NOMO-1 (cell line): ENCODE data around the gene ZEB1.
A peak's percentile ranks its signal among the peaks of the same experiment; 100 is the strongest.
"Not testable (repeated sequence)": the region's sequence is repeated elsewhere in the genome, so short reads cannot be mapped to it uniquely, and the experiment has no call there.

Experiments
- DNase-seq, 2 experiments: peaks; one replicate each; lab custom pipeline; 2025; ENCODE audit not compliant: unreplicated experiment in 2 of 2; lab: John Stamatoyannopoulos, UW

ZEB1 gene

GRCh38 chr10:31479752-31480151 is 160.7 kb downstream of the ZEB1 start:
- DNase-seq, result no peak

DNA sequence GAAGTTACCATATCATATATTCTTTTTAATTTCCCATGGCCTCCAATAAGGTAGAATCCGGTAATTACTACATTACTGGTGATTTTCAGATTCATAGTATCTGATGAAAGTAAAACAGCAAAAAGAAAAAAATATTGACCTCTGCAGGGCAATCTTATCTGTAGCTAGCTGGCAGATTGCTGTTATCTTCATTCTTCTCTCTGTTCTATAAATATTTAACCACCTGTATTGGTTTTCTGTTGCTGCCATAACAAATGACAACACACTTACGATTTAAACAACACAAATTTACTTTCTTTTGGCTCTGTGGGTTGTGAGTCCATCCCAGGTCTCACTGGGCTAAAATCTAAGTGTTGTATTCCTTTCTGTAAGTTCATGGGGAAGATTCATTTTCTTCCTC is 164.5 kb downstream of the ZEB1 start:
- DNase-seq, result no peak

- no peak for DNase-seq
Measured at GRCh38 chr10:31484431-31485135, 165.6 kb downstream of the ZEB1 start.

GRCh38 chr10:31490858-31491504 is 172.0 kb downstream of the ZEB1 start:
- DNase-seq, result peak; percentile 8 to 61

GRCh38 chr10:31507427-31507826 is 188.4 kb downstream of the ZEB1 start:
- DNase-seq, result no peak

DNA sequence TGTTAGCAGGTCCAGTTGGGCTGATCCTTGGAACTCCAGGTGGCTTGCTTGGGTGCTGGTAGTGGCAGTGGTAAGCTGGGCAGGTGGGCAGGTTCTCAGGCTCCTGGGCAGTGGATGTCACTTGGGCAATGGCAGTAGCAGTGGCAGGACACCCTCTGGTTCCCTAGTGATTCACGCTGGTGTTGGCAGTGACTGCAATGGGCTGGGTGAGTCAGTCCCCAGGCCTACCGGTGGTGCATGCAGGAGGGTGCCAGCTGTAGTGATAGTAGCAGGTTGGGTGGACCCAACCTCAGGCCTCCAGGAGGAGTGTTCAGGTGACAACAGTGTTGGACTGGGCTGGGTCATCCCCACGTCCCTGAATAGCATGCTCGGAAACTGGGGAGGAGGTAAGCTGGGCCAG is 189.2 kb downstream of the ZEB1 start:
- DNase-seq, result no peak

GRCh38 chr10:31508882-31509281 is 189.9 kb downstream of the ZEB1 start:
- no peak for DNase-seq

- DNase-seq, result no peak
Measured at GRCh38 chr10:31509989-31510388, 191.0 kb downstream of the ZEB1 start.

- no peak for DNase-seq
Measured at GRCh38 chr10:31515116-31515515, 196.1 kb downstream of the ZEB1 start.

DNA sequence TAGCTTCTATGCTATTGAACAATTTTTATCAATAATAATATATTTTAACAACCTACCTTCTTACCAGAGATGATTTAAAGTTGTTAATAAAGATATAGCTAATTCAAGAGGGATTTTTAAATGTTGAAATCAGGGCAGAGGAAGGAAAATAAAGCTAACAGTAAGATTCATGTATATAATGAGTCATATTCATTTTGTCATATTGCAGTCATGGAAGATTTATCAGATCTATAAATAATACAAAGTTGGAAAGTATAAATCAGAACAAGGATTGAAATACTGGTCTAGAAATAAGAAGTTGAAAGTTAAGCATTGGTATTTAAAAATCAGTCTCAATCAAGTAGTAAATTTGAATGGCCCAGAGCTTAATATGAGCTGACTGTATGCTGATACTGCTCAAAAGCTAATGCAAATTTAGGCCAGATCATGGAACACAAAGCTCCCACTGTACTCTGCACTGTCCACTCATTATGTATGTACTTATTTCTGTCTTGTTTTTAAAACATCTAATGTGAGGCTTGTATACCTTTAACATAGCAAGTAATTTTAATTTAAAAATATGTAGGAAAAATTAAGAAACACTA is 196.9 kb downstream of the ZEB1 start:
- DNase-seq, result no peak

- DNase-seq, result no peak
Measured at GRCh38 chr10:31520986-31521831, 202.2 kb downstream of the ZEB1 start.

DNA sequence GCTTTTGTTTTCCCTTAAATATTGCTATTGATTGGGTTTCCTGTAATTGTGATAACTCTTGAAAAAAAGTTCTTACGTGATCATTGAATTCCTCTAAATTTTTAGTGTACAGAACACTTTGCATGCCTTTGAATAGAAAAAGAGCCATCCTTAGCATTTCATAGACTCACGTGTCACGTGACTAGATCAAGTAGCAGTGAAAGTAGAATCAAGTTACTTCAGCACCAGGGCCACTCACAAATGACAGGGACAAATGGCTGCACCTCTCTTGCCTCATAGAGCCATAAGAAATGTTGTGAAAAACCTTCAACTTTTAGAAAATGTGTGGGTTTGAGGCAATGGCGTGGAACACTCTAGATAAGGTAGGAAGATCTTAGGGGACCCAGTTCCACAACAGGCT is 203.8 kb downstream of the ZEB1 start:
- no peak for DNase-seq

DNA sequence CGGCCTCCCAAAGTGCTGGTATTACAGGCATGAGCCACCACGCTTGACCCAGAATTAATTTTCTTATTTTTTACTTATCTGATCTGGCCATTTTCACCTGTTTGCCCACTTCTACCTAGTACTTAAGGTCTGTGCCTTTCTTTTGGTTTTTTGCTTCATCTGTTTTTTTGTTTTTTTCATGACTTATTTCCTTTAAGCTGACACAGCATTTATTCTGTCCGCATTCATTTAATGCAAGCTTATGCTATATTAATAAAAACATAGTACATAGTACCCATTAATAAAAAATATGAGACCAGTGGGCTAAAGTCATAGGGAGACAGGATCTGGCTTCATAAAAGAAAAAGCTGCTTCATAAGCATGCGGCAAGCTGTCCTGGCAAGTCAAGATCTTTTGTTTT is 205.4 kb downstream of the ZEB1 start:
- no peak for DNase-seq

DNA sequence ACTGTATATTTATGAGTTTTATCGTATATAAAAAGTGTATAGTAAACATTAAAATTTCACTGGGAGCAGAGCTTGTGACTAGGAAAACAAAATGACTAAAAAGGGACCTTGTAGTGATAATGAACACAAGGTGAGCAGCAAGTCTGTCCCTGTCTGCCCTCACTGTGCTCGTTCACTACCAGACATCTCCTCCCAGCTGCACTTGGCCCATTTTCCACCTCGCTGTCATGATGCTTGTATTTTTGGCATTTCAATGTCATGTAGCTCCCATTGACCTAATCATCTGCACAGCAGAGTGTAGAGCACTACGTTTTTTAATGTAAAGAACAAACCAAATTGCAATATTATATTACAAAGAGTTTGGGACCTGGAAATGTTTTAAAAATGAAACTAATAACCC is 207.2 kb downstream of the ZEB1 start:
- DNase-seq, result no peak

- peak in 1 of 2 experiments; percentile 32 for DNase-seq
Measured at GRCh38 chr10:31526681-31527080, 207.7 kb downstream of the ZEB1 start.

GRCh38 chr10:31528831-31529230 is 209.8 kb downstream of the ZEB1 start:
- no peak for DNase-seq

GRCh38 chr10:31536302-31536701 is 217.3 kb downstream of the ZEB1 start:
- no peak for DNase-seq

DNA sequence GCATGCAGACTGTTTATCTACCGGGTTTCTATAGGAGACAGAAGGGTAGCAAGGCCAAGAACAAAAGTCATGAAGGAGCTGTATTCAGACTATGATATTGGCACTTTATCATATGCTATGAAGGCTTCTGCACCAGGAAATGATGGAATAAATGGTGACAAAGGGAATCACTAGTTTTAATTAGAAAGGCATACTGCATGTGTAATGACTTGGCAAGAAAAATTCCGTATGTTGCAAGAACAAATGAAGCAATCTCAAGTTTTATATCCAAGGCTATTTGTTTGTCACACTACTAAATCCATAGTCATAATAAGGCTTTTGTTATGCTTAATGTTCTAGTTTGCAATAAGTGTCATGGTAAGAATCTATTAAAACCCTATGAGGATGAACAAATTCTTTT is 230.9 kb downstream of the ZEB1 start:
- peak; percentile 8 to 28 for DNase-seq

DNA sequence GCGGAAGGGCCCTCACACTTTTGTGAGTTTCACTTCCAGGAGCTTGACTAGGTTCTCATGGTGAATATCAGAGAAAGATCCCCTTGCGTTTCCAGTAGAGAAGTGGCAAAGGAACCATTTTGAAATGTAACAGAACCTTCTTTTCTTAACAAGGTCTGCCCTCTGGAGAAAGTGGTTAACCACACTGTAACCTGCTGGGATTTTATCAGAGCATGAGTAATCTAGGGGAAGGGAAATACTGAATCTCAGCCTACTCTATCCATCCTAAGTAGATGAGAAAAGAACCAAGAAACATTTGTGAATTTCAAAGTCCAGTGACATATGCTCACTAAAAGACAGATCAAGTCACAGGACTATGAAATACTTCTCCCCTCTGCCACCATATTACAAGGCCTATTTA is 235.5 kb downstream of the ZEB1 start:
- peak; percentile 4 to 29 for DNase-seq

GRCh38 chr10:31557854-31558253 is 238.8 kb downstream of the ZEB1 start:
- DNase-seq, result no peak

- DNase-seq, result not testable (repeated sequence)
Measured at GRCh38 chr10:31568252-31568861, 249.3 kb downstream of the ZEB1 start.
